Naive thymus-derived CD8-positive, alpha-beta T cell (primary cell): Measurements from ENCODE around the gene P4HB. TPM values are rescaled to one million over a fixed set of nuclear protein-coding genes. Genes with fewer than 3 reads are reported as not detected.

Experiments used
- ATAC-seq, 2 donors: fragments of 150-1000 bp; cut with Tn5 transposase in 1 of 2; sonication (Bioruptor Pico), chemical (Tn5 transposase) in 1 of 2; 1 replicate in 1 of 2; 2 replicates in 1 of 2; pipeline ENCODE4 v1.10.0; 2021; ENCODE audit warnings: mild to moderate bottlenecking in 2 of 2, moderate library complexity in 2 of 2
- POLR2A ChIA-PET: fragments of 350-600 bp; sonication (Branson Sonifier 250); formaldehyde crosslinking; loops from one replicate; lab custom pipeline; 2021; ENCODE audit warnings: antibody characterized with exemption; lab: Charles Lee
- DNase-seq, 10 donors: peaks; one replicate each; pipeline versions ENCODE4 v3.0.0 to v3.0.0-alpha.2; 2020 to 2022
- H3K27ac Mint-ChIP-seq, 10 donors: one replicate each; pipeline ENCODE4 v1.8.0; 2020 to 2022; ENCODE audit warnings: mild to moderate bottlenecking in 10 of 10, mixed read lengths in 10 of 10, moderate library complexity in 4 of 10, inconsistent platforms in 1 of 10
- H3K27me3 Mint-ChIP-seq, 5 donors: one replicate each; pipeline ENCODE4 v1.8.0; 2021 to 2022; ENCODE audit warnings: mixed read lengths in 5 of 5
- H3K36me3 Mint-ChIP-seq, 3 donors: one replicate each; pipeline ENCODE4 v1.8.0; 2020 to 2022; ENCODE audit warnings: mixed read lengths in 3 of 3, mild to moderate bottlenecking in 2 of 3, inconsistent platforms in 1 of 3
- H3K4me1 Mint-ChIP-seq, 4 donors: one replicate each; pipeline ENCODE4 v1.8.0; 2021 to 2022; ENCODE audit warnings: mixed read lengths in 4 of 4
- H3K4me3 Mint-ChIP-seq, 10 donors: one replicate each; pipeline ENCODE4 v1.8.0; 2020 to 2022; ENCODE audit warnings: mild to moderate bottlenecking in 10 of 10, mixed read lengths in 10 of 10, moderate library complexity in 6 of 10, inconsistent platforms in 1 of 10
- H3K9me3 Mint-ChIP-seq, 9 donors: one replicate each; pipeline ENCODE4 v1.8.0; 2020 to 2022; ENCODE audit warnings: mixed read lengths in 9 of 9, mild to moderate bottlenecking in 3 of 9, inconsistent platforms in 1 of 9, moderate library complexity in 1 of 9
- polyA plus RNA-seq, 3 donors: library from polyadenylated mRNA; unstranded; fragments of 300-500 nt; fragmentation: Illumina TruSeq; gene quantifications; one replicate each; pipeline ENCODE4 v1.2.3, GENCODE V29; 2021
- total RNA-seq, 8 experiments: library from RNA in 2 of 8; stranded (reverse) in 2 of 8; gene quantifications; one replicate each; pipeline ENCODE4 v1.2.3 and lab custom pipeline; 2021 to 2026

P4HB gene
- total and polyA plus RNA-seq, 5 experiments from 2014 or later: 166 to 191 (median 190) TPM

DNA sequence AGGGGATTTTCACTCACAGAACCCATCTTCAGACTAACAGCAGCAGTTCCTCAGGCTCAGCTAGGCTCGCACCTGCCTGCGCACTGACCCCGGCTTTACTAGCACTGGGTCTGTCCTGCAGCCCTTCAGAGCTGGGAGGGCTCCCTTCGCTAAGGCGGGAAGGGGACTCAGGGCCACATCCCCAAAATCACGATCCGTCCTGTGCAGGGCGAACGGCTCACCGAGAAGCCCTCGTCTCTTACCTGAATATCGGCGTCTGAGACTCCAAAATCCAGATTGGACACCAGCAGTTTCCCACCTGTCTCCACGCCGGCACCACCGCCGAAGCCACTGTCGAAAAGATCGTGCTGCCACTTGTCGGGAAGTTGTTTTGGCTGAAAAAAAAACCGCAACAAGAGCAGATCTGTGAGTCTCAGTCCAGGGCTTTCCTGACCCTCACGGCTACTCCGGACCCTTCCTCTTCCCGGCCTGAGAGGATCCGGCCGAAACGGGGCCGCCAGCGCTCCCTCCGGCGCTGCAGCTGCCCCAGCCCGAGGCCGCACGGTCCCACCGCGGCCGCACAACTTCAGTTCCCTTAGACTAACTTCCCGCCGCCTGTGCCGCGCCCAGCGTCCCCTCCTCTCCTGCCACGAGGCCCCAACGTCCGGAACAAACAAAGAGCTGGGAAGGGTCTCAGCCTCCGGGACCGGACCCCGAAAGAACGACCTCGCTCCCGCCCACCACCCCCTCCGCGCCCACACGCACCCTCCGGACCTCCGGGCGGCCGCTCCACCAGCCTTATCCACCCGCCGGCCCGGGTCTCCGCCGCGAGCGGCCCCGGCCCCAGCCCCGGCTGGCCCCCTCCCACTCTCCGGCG, 30.3 kb upstream of the P4HB start:
- H3K4me3 Mint-ChIP-seq: peak overlapping the region; percentile 80 to 93 (median 85)
- POLR2A ChIA-PET: interaction anchor here (1.0 to 8.9 kb wide), 4 partner anchors 10 to 36 kb away, joined by 3 to 71 read pairs (median 4); partner anchors contain the start of genes ARHGDIA and P4HB
- H3K36me3 Mint-ChIP-seq: peaks cover 0 to 46% (median 6%) of the 10 kb centered on the region in 3 donors

DNA sequence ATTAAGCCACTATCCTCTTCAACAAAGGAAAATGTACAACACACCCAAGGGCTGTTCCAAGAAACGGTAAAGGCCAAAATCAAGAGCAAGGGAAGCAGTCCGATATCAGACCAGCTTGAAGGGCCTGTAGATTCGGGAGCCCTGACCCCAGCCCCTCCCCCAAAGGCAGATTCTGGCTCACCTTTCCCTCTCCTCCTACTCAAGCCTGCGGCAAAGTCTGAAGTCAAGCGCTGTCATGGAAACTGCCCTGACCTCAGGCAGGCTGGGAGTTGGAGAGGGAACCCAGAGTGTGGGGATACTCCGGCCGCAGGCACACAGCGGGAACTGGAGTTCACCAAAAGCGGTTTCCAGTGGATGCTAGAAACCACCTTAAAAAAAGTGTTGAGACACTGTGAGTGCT, 29.3 kb upstream of the P4HB start:
- Mint-ChIP-seq H3K4me1 (peaks cover 13 to 36% (median 26%) of the 10 kb centered on the region in 4 donors), H3K27me3 (no peaks in the 10 kb centered on the region), H3K9me3 (no peaks in the 10 kb centered on the region), H3K36me3 (peaks cover 0 to 42% (median 6%) of the 10 kb centered on the region in 3 donors), H3K27ac (peak overlapping the region in 8 of 10 donors; percentile 56 to 97 (median 86)), H3K4me3 (peak overlapping the region in 9 of 10 donors; percentile 41 to 93 (median 85))
- POLR2A ChIA-PET: interaction anchor here (1.0 to 8.9 kb wide), 2 partner anchors 9 to 17 kb away, joined by 3 to 71 read pairs; partner anchors contain the start of gene ARHGDIA
- ATAC-seq (no peak), DNase-seq (no peak)

More for the DNA sequence above, 30.3 kb upstream of the P4HB start:
- ATAC-seq: no peak
- no peaks in the 10 kb centered on the region for H3K27me3 Mint-ChIP-seq
- no peaks in the 10 kb centered on the region for H3K9me3 Mint-ChIP-seq
- peaks cover 13 to 36% (median 24%) of the 10 kb centered on the region in 4 donors for H3K4me1 Mint-ChIP-seq
- peak overlapping the region; percentile 66 to 97 (median 96) for H3K27ac Mint-ChIP-seq
- DNase-seq: no peak

DNA sequence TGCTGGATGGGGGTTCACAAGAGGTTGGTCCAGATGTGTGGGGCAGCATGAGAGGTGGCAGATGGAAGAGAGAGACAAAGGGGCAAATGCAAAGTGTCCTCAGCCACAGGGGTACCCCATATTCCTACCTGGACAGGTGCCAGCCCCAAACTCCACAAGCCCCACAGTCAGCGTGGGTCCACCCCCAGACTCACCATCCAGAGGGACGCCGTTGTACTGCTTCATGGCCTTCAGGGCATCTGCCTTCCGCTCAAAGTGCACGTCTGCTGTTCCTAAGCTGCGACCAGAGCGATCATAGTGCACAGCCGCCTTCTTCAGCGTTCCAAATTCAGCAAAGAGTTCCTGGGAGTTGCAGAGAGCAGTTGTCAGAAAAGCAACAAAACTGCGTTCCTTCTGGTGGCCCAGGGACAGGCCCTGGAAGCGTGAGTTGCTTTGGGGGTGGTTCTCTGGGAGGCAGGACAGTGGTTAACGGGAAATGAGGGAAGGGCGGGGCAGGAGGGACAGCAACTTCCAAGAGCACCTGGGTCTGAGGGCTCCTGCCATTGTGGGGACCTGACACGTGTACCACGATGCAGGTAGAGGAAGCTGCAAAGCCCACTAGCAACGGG, 28.8 kb upstream of the P4HB start:
- POLR2A ChIA-PET: interaction anchor here (8.9 kb wide), 1 partner anchor 17 kb away, joined by 71 read pairs; the partner anchor contains the start of gene ARHGDIA
- peak overlapping the region; percentile 31 to 93 (median 62) for H3K4me3 Mint-ChIP-seq
- H3K9me3 Mint-ChIP-seq: no peaks in the 10 kb centered on the region
- H3K4me1 Mint-ChIP-seq: peaks cover 13 to 36% (median 26%) of the 10 kb centered on the region in 4 donors
- H3K36me3 Mint-ChIP-seq: peaks cover 0 to 43% (median 6%) of the 10 kb centered on the region in 3 donors
- no peaks in the 10 kb centered on the region for H3K27me3 Mint-ChIP-seq
- H3K27ac Mint-ChIP-seq: peak overlapping the region in 7 of 10 donors; percentile 56 to 97 (median 65)
- ATAC-seq (no peak), DNase-seq (no peak)

DNA sequence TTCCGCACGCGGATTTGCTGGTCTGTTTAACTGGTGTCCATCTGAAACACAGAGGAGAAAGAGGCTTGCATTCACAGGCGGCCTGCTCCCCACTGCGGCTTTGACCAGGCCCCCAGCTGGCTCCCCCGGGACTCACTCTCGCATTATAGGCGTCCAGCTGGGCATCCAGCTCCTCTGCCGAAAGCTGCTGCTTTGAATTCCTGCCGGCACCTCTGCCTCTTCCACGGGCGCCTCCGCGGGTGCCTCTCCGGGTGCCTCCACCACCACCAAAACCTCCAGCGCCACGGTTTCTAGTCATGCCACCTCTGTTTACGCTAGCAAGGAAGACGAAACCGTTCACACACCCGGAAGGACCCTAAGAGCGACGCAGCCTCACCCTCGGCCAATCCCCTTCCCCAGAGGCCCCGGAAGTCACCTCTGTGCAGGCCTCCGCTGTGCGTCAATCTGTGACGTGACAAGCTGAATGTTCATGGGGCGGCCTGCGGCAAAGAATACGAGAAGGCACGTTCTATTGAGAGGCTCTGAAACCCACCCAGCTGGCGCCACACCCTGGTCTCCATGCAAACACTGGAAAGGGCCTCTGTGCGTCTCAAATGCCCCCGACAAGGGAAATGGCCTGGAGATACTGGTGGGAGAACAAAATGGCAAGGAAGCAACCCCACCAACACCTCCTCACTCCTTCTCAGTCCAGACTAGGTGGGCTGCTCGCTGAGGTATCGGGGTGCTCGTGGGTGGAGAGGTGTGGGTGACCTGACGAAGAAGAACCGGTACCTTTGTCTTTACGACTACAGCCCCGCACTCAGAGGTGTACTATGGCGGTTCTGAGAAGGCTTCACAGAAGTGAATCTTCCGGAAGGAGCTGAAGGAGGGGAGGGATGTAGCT, 28.0 kb upstream of the P4HB start:
- Mint-ChIP-seq H3K27ac (peak overlapping the region in 5 of 10 donors; percentile 20 to 97 (median 65)), H3K4me3 (peak overlapping the region in 8 of 10 donors; percentile 31 to 93 (median 66)), H3K36me3 (peaks cover 0 to 50% (median 6%) of the 10 kb centered on the region in 3 donors), H3K9me3 (no peaks in the 10 kb centered on the region), H3K27me3 (no peaks in the 10 kb centered on the region), H3K4me1 (peaks cover 13 to 33% (median 26%) of the 10 kb centered on the region in 4 donors)
- ATAC-seq (no peak), DNase-seq (no peak)
- POLR2A ChIA-PET: interaction anchor here (0.5 to 8.9 kb wide), 2 partner anchors 16 to 535 kb away, joined by 4 to 71 read pairs; partner anchors contain the start of gene ARHGDIA

DNA sequence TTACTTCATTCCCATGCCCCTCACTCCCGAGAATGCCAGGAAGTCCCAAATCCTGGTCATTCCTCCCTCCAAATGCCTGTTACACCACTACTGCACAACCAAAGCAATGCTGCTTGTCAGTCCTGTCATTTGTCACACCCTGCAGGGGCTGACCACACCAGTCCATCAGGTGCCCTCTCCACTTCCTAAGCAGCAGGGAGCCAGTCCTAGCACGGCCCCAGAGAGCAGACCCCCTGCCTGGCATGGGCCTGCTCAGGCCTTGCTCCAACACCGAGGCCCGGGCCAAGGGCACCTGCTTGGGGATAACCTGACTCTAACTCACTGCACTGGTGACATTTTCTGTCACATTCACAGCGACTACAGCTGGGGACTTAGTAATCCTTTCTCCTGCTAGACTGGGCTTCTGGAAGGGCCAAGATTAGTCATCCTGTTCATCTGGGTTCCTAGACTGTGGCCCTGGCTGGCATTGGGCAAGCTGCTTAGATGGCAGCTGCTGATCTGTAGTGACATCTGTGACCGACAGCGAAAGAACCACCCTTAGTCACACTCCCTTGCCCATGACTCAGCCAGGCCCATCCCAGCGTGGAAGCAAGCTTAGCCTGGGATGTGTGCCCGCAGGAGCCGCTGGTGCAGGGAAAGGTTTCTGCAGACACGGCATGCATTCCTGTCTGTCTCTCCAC, 25.7 kb upstream of the P4HB start:
- Mint-ChIP-seq H3K36me3 (peaks cover 0 to 57% (median 6%) of the 10 kb centered on the region in 3 donors), H3K27me3 (no peaks in the 10 kb centered on the region), H3K27ac (peak overlapping the region in 1 of 10 donors; percentile 28), H3K9me3 (no peaks in the 10 kb centered on the region), H3K4me3 (peak overlapping the region in 1 of 10 donors; percentile 54), H3K4me1 (peaks cover 13 to 22% (median 20%) of the 10 kb centered on the region in 4 donors)
- no peak for DNase-seq
- ATAC-seq: no peak
- POLR2A ChIA-PET: interaction anchor here (8.9 kb wide), 1 partner anchor 14 kb away, joined by 71 read pairs; the partner anchor contains the start of gene ARHGDIA

DNA sequence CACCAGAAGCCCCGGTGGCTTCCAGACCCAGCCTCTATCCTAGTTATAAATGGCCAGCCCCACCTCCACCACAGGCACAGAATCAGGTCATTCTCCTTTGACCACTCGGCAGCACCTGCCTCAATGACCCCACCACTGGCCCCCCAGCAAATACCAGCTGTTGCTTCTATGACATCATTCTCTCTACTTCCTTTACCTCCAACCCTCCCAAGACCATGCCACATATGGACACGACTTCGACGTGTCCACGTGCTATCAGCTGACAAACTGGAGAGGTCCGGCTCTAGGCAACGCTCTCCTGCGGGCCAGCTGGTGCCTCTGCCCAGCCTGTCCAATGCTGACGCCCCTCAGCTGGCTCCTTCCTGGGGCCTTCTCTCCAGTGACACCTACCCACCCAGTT, 25.1 kb upstream of the P4HB start:
- peak overlapping the region in 4 of 10 donors; percentile 28 to 50 (median 45) for H3K27ac Mint-ChIP-seq
- POLR2A ChIA-PET: interaction anchor here (1.3 to 2.7 kb wide), 2 partner anchors 13 to 15 kb away, joined by 4 to 10 read pairs; partner anchors contain the start of gene ARHGDIA

DNA sequence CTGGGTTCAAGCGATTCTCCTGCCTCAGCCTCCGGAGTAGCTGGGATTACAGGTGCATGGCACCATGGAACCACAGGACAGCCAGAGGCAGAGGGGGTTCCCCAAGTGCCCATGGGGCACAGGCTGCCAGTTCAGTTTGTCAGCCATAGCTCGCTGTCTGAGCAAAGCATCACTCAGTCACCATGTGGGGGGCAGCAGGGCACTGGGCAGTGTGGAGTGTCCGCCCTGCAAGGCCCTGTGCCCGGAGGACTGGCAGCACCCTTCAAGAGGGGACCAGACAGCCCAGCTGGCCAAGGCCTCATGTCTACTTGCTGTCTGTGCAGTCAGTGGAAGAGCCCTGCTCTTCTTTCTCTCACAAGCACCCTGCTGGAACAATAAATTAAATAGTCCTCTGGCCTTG, 24.6 kb upstream of the P4HB start:
- no peak overlapping the region for H3K4me3 Mint-ChIP-seq
- peaks cover 13 to 16% (median 15%) of the 10 kb centered on the region in 4 donors for H3K4me1 Mint-ChIP-seq
- ATAC-seq (no peak), DNase-seq (no peak)
- H3K27ac Mint-ChIP-seq: peak overlapping the region in 2 of 10 donors; percentile 45 to 63
- no peaks in the 10 kb centered on the region for H3K9me3 Mint-ChIP-seq
- H3K36me3 Mint-ChIP-seq: peaks cover 0 to 63% (median 6%) of the 10 kb centered on the region in 3 donors
- H3K27me3 Mint-ChIP-seq: no peaks in the 10 kb centered on the region
- POLR2A ChIA-PET: interaction anchor here (1.3 to 2.7 kb wide), 2 partner anchors 13 to 15 kb away, joined by 4 to 10 read pairs; partner anchors contain the start of gene ARHGDIA

More for the DNA sequence above, 25.1 kb upstream of the P4HB start:
- no peaks in the 10 kb centered on the region for H3K9me3 Mint-ChIP-seq
- no peak for DNase-seq
- H3K36me3 Mint-ChIP-seq: peaks cover 0 to 59% (median 6%) of the 10 kb centered on the region in 3 donors
- H3K4me3 Mint-ChIP-seq: no peak overlapping the region
- peaks cover 13 to 20% (median 17%) of the 10 kb centered on the region in 4 donors for H3K4me1 Mint-ChIP-seq
- no peak for ATAC-seq
- H3K27me3 Mint-ChIP-seq: no peaks in the 10 kb centered on the region

DNA sequence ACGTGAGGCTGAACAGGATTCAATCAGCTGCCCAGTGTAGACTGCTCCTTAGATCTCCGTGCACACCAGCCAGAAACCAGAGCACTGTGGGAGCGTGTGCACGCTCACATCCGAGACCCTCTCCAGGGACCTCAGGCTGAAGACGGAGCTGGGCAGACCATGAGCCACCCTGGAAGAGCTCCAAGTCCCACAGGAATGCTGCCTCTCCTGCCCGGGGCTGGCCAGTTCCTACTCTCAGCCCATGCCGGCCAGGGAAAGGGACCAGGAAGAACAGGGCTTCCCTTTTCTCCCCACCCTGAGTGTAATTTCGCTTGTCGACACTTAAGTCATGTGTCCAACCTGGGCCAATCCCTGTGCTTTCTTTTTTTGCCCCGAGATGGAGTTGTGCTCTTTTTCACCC, 24.2 kb upstream of the P4HB start:
- Mint-ChIP-seq H3K27me3 (no peaks in the 10 kb centered on the region), H3K4me3 (no peak overlapping the region), H3K36me3 (peaks cover 0 to 68% (median 9%) of the 10 kb centered on the region in 3 donors), H3K9me3 (no peaks in the 10 kb centered on the region), H3K4me1 (peaks cover 11 to 15% (median 13%) of the 10 kb centered on the region in 4 donors), H3K27ac (peak overlapping the region in 1 of 10 donors; percentile 63)
- DNase-seq (no peak), ATAC-seq (peak in 1 of 2 donors; percentile 43)
- POLR2A ChIA-PET: interaction anchor here (1.3 to 2.7 kb wide), 2 partner anchors 12 to 14 kb away, joined by 4 to 10 read pairs; partner anchors contain the start of gene ARHGDIA

DNA sequence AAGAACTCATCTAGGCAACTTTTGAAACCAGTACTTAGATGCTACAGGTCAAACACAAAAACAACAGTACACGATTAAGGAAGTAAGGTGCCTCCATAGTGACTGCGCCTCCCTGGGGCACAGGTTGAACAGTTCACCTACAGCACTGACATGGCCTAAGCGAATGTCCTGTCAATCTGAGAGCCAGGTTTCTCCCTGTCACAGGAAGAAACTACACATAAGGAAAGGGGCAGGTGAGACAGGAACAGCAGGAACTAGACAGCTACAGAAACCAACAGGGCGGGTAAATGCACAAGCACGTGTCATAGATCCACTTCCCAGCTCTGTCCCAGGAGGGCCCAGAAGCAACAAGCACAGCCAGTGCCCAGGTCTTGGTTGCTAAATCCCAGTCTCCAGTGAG, 18.8 kb upstream of the P4HB start:
- Mint-ChIP-seq H3K27ac (no peak overlapping the region), H3K27me3 (no peaks in the 10 kb centered on the region), H3K4me1 (peaks cover 0 to 8% (median 4%) of the 10 kb centered on the region in 4 donors), H3K36me3 (peaks cover 0 to 45% (median 4%) of the 10 kb centered on the region in 3 donors), H3K4me3 (no peak overlapping the region), H3K9me3 (no peaks in the 10 kb centered on the region)
- POLR2A ChIA-PET: no interaction called here
- DNase-seq (no peak), ATAC-seq (no peak)

DNA sequence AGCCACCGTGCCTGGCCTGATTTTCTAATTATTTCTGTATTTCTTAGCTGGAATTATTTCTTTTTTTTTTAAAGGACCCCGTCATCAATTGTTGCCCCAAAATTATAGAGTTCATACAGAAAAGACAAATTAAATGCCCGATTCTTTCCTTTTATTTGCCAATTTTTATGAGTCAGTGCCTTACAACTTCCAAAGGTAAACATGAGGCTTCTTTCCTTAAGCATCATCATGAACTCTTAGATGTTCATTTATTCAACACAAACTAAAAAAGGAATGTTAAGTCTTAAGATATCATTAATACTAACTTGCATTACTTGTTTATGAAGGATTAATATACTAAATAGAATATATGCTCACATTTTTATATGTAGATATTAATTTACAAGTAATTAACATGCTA, 18.0 kb upstream of the P4HB start:
- H3K9me3 Mint-ChIP-seq: no peaks in the 10 kb centered on the region
- H3K4me1 Mint-ChIP-seq: peaks cover 0 to 14% (median 6%) of the 10 kb centered on the region in 4 donors
- no peak overlapping the region for H3K4me3 Mint-ChIP-seq
- DNase-seq (no peak), ATAC-seq (no peak)
- H3K27me3 Mint-ChIP-seq: no peaks in the 10 kb centered on the region
- no peak overlapping the region for H3K27ac Mint-ChIP-seq
- POLR2A ChIA-PET: no interaction called here
- H3K36me3 Mint-ChIP-seq: peaks cover 0 to 37% (median 4%) of the 10 kb centered on the region in 3 donors

DNA sequence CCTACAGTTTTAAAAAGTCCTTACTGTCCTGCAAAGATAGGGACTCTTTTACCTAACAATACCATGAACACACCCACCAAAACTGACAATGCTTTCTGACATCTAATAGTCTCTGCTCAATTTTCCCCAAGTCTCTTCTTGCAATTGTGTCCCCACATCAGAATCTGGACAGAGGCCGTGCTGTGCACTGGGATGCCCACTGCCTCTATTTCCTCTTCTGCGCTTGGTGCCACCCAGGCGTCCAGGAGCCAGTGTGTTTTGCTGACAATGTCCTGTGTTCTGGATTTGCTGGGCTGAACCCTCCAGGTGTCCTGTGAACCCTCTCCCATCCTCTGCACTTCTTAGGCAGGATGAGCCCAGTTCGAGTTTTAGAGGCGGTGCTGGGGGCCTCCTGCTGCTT, 17.2 kb upstream of the P4HB start:
- H3K9me3 Mint-ChIP-seq: no peaks in the 10 kb centered on the region
- ATAC-seq (no peak), DNase-seq (no peak)
- H3K27me3 Mint-ChIP-seq: no peaks in the 10 kb centered on the region
- POLR2A ChIA-PET: no interaction called here
- H3K36me3 Mint-ChIP-seq: peaks cover 0 to 33% (median 4%) of the 10 kb centered on the region in 3 donors
- peaks cover 0 to 21% (median 11%) of the 10 kb centered on the region in 4 donors for H3K4me1 Mint-ChIP-seq
- peak overlapping the region in 1 of 10 donors; percentile 27 for H3K27ac Mint-ChIP-seq
- H3K4me3 Mint-ChIP-seq: peak overlapping the region in 1 of 10 donors; percentile 29
